Measurements from ENCODE around the gene DYNLT2B. TPM values are rescaled to one million over a fixed set of nuclear protein-coding genes. Genes with fewer than 3 reads are reported as not detected.
"Not testable (repeated sequence)": the region's sequence is repeated elsewhere in the genome, so short reads cannot be mapped to it uniquely, and the experiment has no call there.

The DYNLT2B gene
- polyA plus RNA-seq, 3 donors: 32.5 to 38.0 (median 37.8) TPM

GRCh38 chr3:196284396-196284795 is 33.6 kb downstream of the DYNLT2B start:
- DNase-seq: no peak

- no peak for DNase-seq
These were observed 36.1 kb downstream of the DYNLT2B start for GRCh38 chr3:196281962-196282361.

DNA sequence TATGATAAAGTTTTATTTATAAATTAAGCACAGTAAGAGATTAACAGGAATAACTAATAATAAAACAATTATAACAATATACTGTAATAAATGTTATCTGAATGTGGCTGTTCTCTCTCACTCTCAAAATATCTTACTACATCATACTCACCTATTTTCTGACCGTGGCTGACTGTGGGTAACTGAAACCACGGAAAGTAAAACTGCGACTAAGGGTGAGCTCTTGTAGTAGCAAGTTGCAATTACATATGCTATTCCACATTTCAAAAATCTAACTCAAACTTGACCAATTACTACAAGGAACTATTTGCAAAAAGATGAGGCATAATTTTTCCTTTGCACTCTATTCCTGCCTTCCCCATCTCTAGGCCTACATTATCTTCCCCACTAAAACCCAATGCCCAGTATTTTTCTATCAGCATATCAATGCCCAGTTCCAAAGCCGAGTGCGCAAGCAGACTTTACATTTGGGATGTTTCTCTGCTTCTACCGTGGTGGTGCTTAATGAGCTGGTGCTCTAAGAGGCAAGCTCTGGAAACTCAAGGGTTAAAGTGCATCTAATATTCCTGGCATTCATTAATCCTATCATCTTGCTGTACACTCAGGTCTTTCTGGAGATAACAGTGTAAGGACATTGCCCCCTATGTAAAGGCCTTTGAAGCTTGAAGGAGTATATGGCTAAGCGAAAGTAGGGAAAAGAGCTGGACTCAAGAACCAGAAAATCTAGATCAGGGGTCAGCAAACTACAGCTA is 37.2 kb downstream of the DYNLT2B start:
- DNase-seq: no peak

DNA sequence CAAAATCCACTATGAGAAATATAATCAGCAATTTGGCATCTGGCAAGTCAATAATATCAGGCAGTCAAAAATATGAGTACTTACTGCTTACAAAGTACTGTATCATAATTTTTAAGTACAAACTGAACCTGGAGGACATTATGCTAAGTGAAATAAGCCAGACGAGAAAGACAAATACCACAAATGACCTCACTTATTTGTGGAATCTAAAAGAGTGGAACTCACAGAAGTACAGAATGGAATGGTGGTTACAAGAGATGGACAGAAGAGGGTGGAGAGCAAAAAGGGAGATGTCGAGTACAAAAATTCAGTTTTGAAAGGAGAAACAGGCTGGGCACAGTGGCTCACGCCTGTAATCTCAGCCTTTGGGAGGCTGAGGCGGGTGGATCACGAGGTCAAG is 42.9 kb downstream of the DYNLT2B start:
- no peak for DNase-seq

DNA sequence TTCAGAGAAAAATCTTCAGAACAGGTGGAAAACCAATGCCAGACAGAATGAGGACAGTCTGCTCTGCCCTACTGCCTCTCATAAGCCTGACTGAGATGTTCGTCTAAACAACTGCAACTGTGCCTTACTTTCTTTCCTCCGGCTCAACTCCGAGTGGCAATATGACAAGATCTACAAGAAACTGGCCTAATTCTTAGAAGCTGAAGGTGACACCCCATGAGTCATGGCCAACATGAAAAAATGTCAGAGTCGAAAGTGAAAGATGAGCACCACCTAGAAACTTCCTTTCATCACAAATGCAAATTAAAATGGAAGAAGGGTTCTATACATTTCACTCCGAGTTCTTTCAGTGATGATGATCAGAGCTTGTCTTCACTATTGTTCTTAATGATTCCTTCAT is 43.5 kb downstream of the DYNLT2B start:
- DNase-seq: no peak

GRCh38 chr3:196273655-196274054 is 44.4 kb downstream of the DYNLT2B start:
- DNase-seq: no peak

DNA sequence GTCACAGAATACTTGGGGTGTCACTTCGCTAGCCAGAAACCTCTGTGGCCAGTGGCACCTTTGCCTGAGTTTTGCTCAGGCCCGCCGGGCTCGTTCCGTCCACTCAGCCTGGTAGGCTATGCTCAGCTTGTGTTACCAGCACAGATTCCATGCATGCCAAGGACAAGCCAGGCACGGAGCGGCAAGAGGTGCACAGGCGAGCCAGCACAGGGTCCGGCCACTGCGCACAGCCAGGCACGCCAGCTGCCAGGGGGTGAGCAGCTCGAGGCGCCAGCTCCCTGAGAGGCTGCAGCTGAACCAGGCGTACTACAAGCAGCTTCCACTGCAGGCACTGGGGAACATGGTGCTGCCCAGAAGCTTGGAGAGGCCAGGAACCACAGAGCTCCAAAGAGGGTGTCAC is 45.2 kb downstream of the DYNLT2B start:
- DNase-seq: no peak

- DNase-seq: no peak
These were observed 47.5 kb downstream of the DYNLT2B start for GRCh38 chr3:196270499-196270898.

- DNase-seq: no peak
These were observed 49.5 kb downstream of the DYNLT2B start for GRCh38 chr3:196268284-196269163.

DNA sequence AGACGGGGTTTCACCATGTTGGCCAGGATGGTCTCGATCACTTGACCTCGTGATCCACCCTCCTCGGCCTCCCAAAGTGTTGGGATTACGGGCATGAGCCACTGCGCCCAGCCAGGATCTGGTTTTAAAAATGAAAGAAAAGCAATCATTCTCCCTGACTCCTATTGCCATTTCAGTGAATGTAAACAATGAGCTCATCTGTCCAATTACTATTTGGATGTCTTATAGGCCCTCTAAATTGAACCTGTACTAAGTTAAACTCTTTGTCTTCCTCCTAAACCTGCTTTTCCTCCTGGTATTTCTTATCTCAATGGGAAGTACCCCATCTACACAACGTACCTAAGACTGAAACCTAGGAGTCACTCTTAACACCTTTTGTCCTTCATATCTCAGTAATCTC is 54.2 kb downstream of the DYNLT2B start:
- no peak for DNase-seq

GRCh38 chr3:196260784-196261183 is 57.3 kb downstream of the DYNLT2B start:
- no peak for DNase-seq

GRCh38 chr3:196255776-196256175 is 62.3 kb downstream of the DYNLT2B start:
- no peak for DNase-seq

GRCh38 chr3:196254376-196255283 is 63.4 kb downstream of the DYNLT2B start:
- DNase-seq: no peak

DNA sequence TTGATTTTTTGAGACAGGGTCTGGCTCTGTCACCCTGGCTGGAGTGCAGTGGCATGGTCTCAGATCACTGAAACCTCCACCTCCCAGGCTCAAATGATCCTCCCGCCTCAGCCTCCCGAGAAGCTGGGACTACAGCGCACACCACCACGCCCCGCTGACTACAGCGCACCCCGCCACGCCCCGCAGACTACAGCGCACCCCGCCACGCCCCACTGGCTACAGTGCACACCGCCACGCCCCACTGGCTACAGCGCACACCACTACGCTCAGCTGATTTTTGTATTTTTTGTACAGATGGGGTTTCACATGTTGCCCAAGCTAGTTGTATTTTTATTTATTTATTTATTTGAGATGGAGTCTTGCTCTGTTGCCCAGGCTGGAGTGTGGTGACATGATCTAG is 66.1 kb downstream of the DYNLT2B start:
- DNase-seq: no peak

DNA sequence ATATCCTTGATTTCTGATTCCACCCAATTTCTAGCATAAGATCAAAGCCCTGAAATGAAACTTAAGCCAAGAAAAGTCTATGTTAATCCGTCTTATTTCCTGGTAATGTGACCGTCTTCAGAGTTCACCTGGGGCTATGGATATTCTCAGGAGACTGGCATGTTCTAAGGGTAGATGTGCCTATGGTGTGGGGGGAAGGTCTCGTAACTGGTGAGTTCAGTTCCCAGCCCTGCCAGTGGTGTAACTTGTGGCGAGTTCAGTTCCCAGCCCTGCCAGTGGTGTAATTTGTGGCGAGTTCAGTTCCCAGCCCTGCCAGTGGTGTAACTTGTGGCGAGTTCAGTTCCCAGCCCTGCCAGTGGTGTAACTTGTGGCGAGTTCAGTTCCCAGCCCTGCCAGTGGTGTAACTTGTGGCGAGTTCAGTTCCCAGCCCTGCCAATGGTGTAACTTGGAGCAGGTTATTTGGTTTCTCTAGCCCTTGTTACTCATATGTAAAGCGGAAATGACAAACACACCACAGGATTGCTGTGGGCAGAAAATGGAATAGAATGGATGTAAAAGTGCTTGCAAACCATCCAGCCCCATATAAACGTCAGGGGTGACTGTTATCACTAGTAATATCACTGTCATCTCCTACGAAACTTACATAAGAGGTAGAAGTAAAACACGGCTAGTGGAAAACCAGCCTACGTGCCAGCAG is 71.3 kb downstream of the DYNLT2B start:
- DNase-seq: no peak

DNA sequence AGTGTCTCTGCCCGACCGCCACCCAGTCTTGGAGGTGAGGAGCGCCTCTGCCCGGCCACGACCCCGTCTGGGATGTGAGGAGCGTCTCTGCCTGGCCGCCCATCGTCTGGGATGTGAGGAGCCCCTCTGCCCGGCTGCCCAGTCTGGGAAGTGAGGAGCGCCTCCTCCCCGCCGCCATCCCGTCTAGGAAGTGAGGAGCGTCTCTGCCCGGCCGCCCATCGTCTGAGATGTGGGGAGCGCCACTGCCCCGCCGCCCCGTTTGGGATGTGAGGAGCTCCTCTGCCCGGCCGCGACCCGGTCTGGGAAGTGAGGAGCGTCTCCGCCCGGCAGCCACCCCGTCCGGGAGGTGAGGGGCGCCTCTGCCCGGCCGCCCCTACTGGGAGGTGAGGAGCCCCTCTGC is 73.9 kb downstream of the DYNLT2B start:
- DNase-seq: not testable (repeated sequence)

GRCh38 chr3:196241704-196242103 is 76.3 kb downstream of the DYNLT2B start:
- no peak for DNase-seq
